GM23338 (cell line): ENCODE results near the gene POLDIP2.

Source experiments
- EZH2 ChIP-seq: fragments of 200-600 bp; sonication (generic); IDR thresholded peaks from one replicate; pipeline ENCODE4 v1.8.0; 2017; ENCODE audit warnings: antibody characterized with exemption, mild to moderate bottlenecking, low read depth; ENCODE audit not compliant: unreplicated experiment
- EZH2phosphoT487 ChIP-seq: fragments of 200-600 bp; sonication (generic); IDR thresholded peaks from one replicate; pipeline ENCODE4 v1.8.1; 2018; ENCODE audit warnings: antibody characterized with exemption; ENCODE audit not compliant: unreplicated experiment
- JUNB ChIP-seq: IDR thresholded peaks from one replicate; pipeline ENCODE4 v1.6.1; 2016; ENCODE audit warnings: antibody characterized with exemption; ENCODE audit not compliant: unreplicated experiment
- POLR2AphosphoS5 ChIP-seq: IDR thresholded peaks from 2 replicates; pipeline ENCODE4 v1.6.1; 2016; ENCODE audit warnings: antibody characterized with exemption, low read depth
- STAT1 ChIP-seq: IDR thresholded peaks from one replicate; pipeline ENCODE4 v1.6.1; 2016; ENCODE audit warnings: antibody characterized with exemption; ENCODE audit not compliant: unreplicated experiment
- ZNF114 ChIP-seq: fragments of 250-450 bp; sonication (Bioruptor Pico); IDR thresholded peaks from 2 replicates; pipeline ENCODE4 v1.5.0; 2020; ENCODE audit warnings: mild to moderate bottlenecking, moderate library complexity
- TF ChIP-seq, protein P1 (sequence below), 2 experiments: fragments of 200-600 bp in 1 of 2; sonication (generic) in 1 of 2; conservative IDR thresholded peaks; 2 replicates each; pipeline versions ENCODE4 v1.5.1 to v1.6.1; 2016 to 2017; ENCODE audit warnings: antibody characterized with exemption in 2 of 2, low read depth in 2 of 2, mild to moderate bottlenecking in 2 of 2, moderate library complexity in 1 of 2

DNA sequence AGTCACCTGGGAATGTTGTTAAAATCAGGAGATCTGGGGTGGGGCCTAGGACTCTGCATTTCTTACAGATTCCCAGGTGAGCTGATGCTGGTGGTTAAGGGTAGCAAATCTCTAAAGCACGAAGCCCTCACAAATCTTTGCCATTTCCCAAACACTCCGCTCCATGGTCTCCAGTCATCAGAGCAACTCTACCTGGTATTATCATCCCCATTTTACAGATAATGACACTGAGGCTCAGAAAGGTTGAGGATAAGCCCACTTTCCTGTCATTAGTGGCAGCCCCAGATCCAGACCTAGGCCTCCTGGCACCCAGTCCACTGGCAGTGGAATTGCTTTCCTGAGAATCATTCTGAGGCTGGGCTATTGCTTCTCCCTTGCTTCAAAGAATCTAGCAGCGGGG lies 39.9 kb upstream of the POLDIP2 start:
- TF ChIP-seq EZH2phosphoT487 (no peak), POLR2AphosphoS5 (no peak), STAT1 (no peak), ZNF114 (CRISPR knock-in tag) (no peak), EZH2 (no peak), JUNB (no peak)
- TF ChIP-seq, protein P1, sequence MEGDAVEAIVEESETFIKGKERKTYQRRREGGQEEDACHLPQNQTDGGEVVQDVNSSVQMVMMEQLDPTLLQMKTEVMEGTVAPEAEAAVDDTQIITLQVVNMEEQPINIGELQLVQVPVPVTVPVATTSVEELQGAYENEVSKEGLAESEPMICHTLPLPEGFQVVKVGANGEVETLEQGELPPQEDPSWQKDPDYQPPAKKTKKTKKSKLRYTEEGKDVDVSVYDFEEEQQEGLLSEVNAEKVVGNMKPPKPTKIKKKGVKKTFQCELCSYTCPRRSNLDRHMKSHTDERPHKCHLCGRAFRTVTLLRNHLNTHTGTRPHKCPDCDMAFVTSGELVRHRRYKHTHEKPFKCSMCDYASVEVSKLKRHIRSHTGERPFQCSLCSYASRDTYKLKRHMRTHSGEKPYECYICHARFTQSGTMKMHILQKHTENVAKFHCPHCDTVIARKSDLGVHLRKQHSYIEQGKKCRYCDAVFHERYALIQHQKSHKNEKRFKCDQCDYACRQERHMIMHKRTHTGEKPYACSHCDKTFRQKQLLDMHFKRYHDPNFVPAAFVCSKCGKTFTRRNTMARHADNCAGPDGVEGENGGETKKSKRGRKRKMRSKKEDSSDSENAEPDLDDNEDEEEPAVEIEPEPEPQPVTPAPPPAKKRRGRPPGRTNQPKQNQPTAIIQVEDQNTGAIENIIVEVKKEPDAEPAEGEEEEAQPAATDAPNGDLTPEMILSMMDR (conservative IDR thresholded peaks at IDR 0.05; ENCODE audit: low read depth in 2 of 2) = no peak
